AG04449 (cell line): ENCODE data around the gene AMBRA1.

ENCODE experiments used
- CTCF ChIA-PET: fragments of 350-600 bp; formaldehyde crosslinking; extraction: SDS; loops from one replicate; lab custom pipeline; 2021; ENCODE audit warnings: antibody characterized with exemption; lab: Yijun Ruan, JAX
- POLR2A ChIA-PET: fragments of 400-600, 350-600 bp; formaldehyde crosslinking; extraction: SDS; loops from one replicate; lab custom pipeline; 2020; ENCODE audit warnings: antibody characterized with exemption, inconsistent platforms; lab: Yijun Ruan, JAX
- DNase-seq: peaks from one replicate; pipeline ENCODE4 v3.0.0-alpha.2; 2010; ENCODE audit warnings: low read depth, low spot score
- H3K4me3 ChIP-seq: 2 replicates; pipeline ENCODE4 v1.5.1; 2011; ENCODE audit warnings: low read depth, mild to moderate bottlenecking, control low read depth, low read length
- TF ChIP-seq, protein P1 (sequence below): IDR thresholded peaks from one replicate; pipeline ENCODE4 v1.5.1; 2011; ENCODE audit warnings: mild to moderate bottlenecking, moderate library complexity, low read length, control low read depth, inconsistent platforms; ENCODE audit not compliant: insufficient read depth; ENCODE audit errors: missing control alignments

Gene AMBRA1

GRCh38 chr11:46418751-46419150 lies 175.1 kb downstream of the AMBRA1 start:
- CTCF ChIA-PET = interaction anchor here (1.3 to 1.7 kb wide), 4 partner anchors 9 to 110 kb away, joined by 3 to 5 read pairs (median 3); no protein-coding TSS in a partner anchor
- no peak overlapping the region for H3K4me3 ChIP-seq
- POLR2A ChIA-PET = no interaction called here
- TF ChIP-seq, protein P1, sequence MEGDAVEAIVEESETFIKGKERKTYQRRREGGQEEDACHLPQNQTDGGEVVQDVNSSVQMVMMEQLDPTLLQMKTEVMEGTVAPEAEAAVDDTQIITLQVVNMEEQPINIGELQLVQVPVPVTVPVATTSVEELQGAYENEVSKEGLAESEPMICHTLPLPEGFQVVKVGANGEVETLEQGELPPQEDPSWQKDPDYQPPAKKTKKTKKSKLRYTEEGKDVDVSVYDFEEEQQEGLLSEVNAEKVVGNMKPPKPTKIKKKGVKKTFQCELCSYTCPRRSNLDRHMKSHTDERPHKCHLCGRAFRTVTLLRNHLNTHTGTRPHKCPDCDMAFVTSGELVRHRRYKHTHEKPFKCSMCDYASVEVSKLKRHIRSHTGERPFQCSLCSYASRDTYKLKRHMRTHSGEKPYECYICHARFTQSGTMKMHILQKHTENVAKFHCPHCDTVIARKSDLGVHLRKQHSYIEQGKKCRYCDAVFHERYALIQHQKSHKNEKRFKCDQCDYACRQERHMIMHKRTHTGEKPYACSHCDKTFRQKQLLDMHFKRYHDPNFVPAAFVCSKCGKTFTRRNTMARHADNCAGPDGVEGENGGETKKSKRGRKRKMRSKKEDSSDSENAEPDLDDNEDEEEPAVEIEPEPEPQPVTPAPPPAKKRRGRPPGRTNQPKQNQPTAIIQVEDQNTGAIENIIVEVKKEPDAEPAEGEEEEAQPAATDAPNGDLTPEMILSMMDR = no peak
- DNase-seq = no peak

- CTCF ChIA-PET = interaction anchor here (1.5 kb wide), 1 partner anchor 28 kb away, joined by 3 read pairs; no protein-coding TSS in a partner anchor
- DNase-seq = no peak
- no peak overlapping the region for H3K4me3 ChIP-seq
- POLR2A ChIA-PET = no interaction called here
- TF ChIP-seq, protein P1 = no peak
These were observed 176.1 kb downstream of the AMBRA1 start for GRCh38 chr11:46417711-46418110.

GRCh38 chr11:46414879-46415278 lies 178.9 kb downstream of the AMBRA1 start:
- ChIA-PET POLR2A (no interaction called here), CTCF (interaction anchor here (1.1 to 1.4 kb wide), 3 partner anchors 26 to 123 kb away, joined by 3 to 4 read pairs (median 4); no protein-coding TSS in a partner anchor)
- TF ChIP-seq, protein P1 = no peak
- DNase-seq = no peak
- no peak overlapping the region for H3K4me3 ChIP-seq

DNA sequence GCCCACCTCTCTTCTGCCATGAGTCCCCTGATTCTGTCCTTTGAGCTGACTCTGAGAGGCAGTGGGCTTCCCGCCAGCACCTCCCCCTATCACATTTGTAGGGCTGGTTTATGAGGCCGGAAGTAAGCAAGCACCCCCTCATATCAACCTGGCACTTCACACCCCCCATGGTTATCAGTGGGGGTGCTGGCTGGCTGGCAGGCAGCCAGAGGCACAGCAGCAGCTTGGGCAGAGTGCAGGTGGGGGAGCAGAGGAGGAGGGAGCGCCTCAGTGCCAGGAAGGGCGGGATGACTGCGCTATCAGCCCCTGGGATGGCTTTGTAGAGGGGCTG lies 179.4 kb downstream of the AMBRA1 start:
- ChIA-PET POLR2A (no interaction called here), CTCF (interaction anchor here (1.1 to 1.6 kb wide), 3 partner anchors 22 to 123 kb away, joined by 4 read pairs; partner anchors contain the start of gene CHRM4)
- TF ChIP-seq, protein P1 = no peak
- DNase-seq = no peak
- H3K4me3 ChIP-seq = no peak overlapping the region

DNA sequence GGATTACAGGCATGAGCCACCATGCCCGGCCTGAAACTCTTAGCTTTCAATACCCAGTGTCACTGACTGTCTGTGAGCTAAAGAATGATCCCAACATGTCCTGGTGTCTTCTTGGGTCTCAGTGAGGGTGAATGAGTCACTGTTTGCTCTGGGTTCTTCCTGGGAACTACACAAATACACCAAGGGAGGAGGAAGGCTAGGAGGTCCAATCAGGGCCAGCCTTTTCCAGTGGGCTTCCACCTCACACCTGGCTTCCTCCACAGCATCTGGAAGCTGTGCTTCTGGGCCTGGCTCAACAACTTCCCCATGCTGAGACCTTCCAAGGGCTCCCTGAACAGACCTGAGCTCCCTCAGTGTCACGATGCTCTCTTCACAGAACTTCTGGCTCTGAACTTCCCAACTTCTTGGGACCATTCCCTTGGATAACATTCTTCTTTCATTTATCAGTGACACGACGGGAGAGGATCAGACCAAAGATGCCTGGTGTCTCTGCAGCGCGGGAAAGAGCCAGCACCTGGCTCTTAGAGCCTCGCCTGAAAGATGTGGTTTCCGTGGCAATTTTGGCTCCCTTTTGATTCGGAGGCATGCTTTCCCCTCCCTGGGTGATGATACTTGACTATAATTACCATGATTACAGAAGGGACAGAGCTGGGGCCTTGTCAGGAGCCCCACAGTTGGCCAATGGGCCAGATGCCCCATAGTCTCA lies 179.9 kb downstream of the AMBRA1 start:
- ChIA-PET CTCF (interaction anchor here (1.1 to 1.9 kb wide), 6 partner anchors 22 to 125 kb away, joined by 3 to 6 read pairs (median 4); partner anchors contain the start of gene CHRM4), POLR2A (no interaction called here)

GRCh38 chr11:46410021-46410420 lies 183.8 kb downstream of the AMBRA1 start:
- H3K4me3 ChIP-seq = no peak overlapping the region
- CTCF ChIA-PET = interaction anchor here (0.7 to 2.3 kb wide), 6 partner anchors 9 to 126 kb away, joined by 3 to 9 read pairs (median 4); partner anchors contain the start of gene CHRM4
- no peak for DNase-seq
- POLR2A ChIA-PET = no interaction called here
- TF ChIP-seq, protein P1 = peak; percentile 10

More for the DNA sequence above, 179.9 kb downstream of the AMBRA1 start:
- no peak overlapping the region for H3K4me3 ChIP-seq
- no peak for DNase-seq
- TF ChIP-seq, protein P1 = no peak
